GM18951 (cell line): ENCODE results near the gene ADARB1.

Experiments
- POLR2A ChIP-seq: IDR thresholded peaks from 4 replicates; pipeline ENCODE4 v1.6.1; 2011; ENCODE audit warnings: mild to moderate bottlenecking; ENCODE audit not compliant: insufficient read length, insufficient read depth; ENCODE audit errors: extremely low read depth
- in situ Hi-C: fragments of 300-500 bp; cut with MboI; formaldehyde crosslinking; loops from one replicate; pipeline ENCODE4 v1.12.0; 2022; ENCODE audit warnings: low sequenced_read_pairs, mixed read lengths, inconsistent platforms; ENCODE audit not compliant: unreplicated experiment

ADARB1 gene

DNA sequence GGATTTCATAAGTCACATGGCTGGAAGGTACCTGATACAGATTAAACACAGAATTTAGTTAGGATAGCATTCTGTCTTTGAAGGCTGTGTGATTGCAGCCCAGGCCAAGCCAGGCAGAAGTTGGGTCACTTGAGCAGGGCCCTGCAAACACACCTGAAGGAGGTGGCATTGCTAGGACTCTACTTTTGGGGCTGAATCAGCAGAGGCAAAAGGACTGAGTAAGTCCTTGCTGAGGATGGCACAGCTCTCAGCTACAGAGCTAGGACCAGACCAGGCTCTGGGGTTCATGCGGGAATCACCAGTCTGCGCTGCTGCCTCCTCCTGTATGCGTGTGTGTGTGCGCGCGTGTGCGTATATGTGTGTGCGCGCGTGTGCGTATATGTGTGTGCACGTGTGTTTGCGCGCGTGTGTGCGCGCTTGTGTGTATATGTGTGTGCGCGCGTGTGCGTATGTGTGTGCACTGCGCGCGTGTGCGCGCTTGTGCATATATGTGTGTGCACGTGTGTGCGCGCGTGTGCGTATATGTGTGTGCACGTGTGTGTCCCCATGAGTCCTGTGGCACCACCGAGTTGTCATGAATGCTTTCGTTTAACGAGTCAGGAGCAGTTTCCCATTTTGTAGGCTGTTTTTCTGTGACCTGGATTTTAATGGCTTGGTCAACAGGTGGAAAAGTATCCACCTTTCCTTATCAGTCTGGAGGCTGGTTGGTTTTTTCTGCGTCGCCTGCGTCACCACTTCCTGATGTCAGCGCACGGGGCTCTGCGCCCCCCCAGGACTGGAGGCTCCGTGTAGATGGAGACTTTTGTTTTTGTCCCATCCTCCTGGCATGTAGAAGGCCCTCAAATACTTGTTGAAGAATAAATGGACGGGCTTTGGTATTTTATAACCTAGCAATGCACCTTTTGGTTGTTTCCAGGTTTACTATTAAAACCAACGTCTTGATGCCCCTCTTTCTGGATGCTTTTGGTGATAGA is 34.7 kb downstream of the ADARB1 start:
- in situ Hi-C loops: no loop called here
- no peak for TF ChIP-seq POLR2A

DNA sequence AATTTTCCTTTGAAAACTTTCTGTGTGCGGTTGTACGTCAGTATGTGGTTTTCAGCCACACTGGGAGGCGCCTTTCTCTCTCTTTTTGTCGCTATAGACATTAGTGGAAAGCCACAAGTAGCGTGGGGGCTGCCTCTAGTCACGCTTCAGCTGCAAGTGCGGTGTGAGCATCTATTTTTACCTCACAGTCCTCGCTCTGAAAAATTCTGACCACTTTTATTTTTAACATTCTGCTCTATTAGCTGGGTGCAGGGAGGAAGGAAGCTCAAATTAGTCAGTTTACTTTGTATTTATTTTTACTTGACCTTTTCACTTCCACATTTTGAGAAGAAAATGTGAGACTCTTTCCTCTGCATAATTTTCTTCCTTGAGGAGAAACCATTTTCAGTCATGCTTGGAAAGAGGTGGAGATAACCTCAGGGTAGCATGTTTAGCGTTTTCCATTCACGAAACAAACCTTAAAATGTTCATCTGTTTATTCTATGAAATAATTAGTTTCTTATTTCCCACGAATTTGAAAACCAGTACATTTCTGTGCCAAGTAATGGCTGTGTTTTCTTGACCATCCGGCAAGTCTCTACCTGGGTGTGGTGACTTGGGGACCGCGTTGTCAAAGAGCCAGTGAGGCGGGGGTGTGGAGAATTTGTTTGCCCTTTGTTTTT is 35.6 kb downstream of the ADARB1 start:
- in situ Hi-C loops: no loop called here

DNA sequence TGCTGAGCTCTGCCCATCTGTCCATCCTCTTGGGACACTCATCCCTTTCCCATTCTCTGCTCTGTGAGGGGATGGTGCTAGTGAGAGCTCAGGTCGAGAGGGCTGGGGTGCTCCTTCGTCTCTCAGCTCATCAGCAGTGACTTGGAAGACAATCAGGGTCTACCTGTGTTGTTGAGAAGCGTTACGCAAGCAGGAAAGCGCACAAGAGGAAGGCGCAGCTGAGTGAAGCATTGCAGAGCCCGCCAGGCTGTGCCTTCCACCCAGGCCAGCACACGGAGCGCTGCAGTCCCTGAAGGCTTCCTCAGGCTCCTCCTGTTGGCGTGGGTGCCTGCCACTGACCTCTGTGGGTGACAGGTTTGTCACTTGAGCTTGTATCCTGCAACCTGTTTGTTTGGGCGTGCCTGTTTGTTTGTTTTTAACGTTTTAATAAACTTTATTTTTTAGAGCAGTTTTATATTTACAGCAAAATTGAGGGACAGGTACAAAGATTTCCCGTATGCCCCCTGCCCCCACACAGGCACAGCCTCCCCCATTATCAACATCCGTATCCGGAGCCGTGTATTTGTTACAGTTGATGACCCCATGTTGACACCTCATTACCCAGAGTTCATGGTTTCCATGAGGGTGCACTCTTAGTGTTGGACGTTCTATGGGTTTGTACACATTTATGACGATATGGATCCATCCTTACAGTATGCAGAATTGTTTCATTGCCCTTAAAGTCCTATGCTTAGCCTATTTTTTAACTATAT is 36.7 kb downstream of the ADARB1 start:
- TF ChIP-seq POLR2A: no peak
- in situ Hi-C loops: no loop called here

More for the DNA sequence above, 35.6 kb downstream of the ADARB1 start:
- no peak for TF ChIP-seq POLR2A

- in situ Hi-C loops: no loop called here
These were observed 37.3 kb downstream of the ADARB1 start for GRCh38 chr21:45111703-45112102.

DNA sequence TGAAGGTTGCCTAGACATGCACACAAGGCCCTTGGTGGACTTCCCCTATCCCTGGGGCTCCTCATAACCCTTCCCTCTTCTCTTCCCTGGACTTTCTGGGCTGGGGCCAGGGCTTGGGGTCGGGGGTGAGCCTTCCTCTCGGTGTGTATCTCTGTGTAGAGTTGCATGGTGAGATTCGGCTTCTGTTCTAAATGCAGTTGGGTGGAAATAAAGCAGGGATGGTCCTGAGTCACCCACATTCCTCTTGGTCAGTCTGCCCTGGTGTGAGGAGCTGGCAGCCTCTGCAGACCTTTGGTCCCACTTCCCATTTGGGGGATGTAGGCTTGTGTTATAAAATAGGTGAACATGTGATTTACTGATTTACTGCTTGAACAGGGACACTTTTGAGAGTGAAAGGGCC is 38.0 kb downstream of the ADARB1 start:
- in situ Hi-C loops: no loop called here
- TF ChIP-seq POLR2A: no peak

More at GRCh38 chr21:45111703-45112102, 37.3 kb downstream of the ADARB1 start:
- no peak for TF ChIP-seq POLR2A

GRCh38 chr21:45113543-45113942 is 39.2 kb downstream of the ADARB1 start:
- in situ Hi-C loops: no loop called here
- TF ChIP-seq POLR2A: no peak

DNA sequence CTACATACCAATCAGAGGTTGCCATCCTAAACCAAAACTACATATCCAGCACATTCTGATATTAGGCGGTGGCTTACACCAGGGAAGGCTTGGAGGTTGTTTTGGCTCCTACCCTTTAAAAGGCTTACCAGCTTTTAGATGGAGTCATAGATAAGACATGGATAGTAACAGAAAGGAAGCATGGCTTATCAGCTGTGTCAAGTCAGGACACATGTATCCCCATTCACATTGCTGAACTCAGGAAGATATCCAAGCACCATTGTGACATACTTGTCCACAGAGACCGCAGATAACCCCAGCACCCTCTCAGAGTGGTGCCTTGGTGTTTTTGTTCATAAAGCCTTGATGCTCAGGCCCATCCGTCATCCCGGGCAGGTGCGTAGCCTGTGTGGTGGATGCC is 39.7 kb downstream of the ADARB1 start:
- TF ChIP-seq POLR2A: no peak
- in situ Hi-C loops: no loop called here

GRCh38 chr21:45114475-45114874 is 40.1 kb downstream of the ADARB1 start:
- in situ Hi-C loops: no loop called here

GRCh38 chr21:45115141-45115540 is 40.8 kb downstream of the ADARB1 start:
- in situ Hi-C loops: no loop called here
- TF ChIP-seq POLR2A: no peak

More at GRCh38 chr21:45114475-45114874, 40.1 kb downstream of the ADARB1 start:
- no peak for TF ChIP-seq POLR2A

- no peak for TF ChIP-seq POLR2A
- in situ Hi-C loops: no loop called here
These were observed 41.7 kb downstream of the ADARB1 start for GRCh38 chr21:45116066-45116465.

DNA sequence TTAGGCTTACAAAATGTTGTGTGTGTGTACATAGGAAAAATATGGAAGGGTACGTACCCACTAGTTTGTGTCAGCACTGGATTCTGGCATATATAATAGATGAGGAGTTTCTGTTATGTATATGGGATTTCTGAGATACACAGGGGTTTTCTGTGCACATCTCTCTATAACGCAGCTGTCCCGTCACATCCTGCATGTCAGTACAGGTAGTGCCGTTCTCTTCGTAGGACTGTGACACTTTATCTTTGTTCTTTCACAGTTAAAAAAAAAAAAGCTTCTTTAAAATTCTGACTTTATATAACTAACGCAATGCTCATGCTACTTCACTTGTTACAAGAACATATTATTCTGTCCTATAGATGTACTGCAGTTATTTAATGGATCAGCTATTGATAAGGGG is 42.9 kb downstream of the ADARB1 start:
- no peak for TF ChIP-seq POLR2A

DNA sequence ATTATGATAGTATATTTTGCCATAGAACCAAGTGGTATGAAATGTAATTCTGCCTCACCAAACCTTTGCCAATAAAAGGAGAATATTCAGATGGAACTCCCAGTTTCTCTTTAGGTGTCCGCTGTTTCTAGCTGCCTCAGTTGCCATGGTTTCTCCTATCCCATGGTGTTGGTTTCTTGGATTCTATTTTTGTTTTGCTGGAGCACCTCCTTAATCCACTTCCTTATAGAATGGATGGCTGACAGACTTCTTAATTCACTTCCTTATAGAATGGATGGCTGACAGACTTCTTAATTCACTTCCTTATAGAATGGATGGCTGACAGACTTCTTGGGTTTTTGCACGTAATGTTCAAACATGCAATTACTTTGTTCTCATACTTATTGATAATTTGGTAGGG is 43.7 kb downstream of the ADARB1 start:
- in situ Hi-C loops: no loop called here
- TF ChIP-seq POLR2A: no peak

More for the DNA sequence above, 42.9 kb downstream of the ADARB1 start:
- in situ Hi-C loops: no loop called here

GRCh38 chr21:45119812-45120211 is 45.4 kb downstream of the ADARB1 start:
- TF ChIP-seq POLR2A: no peak
- in situ Hi-C loops: loop anchor here (10.0 kb wide), 1 partner anchor 175 kb away; the partner anchor contains the start of gene SLX9

- TF ChIP-seq POLR2A: no peak
- in situ Hi-C loops: loop anchor here (10.0 kb wide), 1 partner anchor 176 kb away; the partner anchor contains the start of gene SLX9
These were observed 46.6 kb downstream of the ADARB1 start for GRCh38 chr21:45120975-45121374.
